ENCODE results near the gene RBM47.
"Not testable (repeated sequence)": the region's sequence is repeated elsewhere in the genome, so short reads cannot be mapped to it uniquely, and the experiment has no call there.

The RBM47 gene

DNA sequence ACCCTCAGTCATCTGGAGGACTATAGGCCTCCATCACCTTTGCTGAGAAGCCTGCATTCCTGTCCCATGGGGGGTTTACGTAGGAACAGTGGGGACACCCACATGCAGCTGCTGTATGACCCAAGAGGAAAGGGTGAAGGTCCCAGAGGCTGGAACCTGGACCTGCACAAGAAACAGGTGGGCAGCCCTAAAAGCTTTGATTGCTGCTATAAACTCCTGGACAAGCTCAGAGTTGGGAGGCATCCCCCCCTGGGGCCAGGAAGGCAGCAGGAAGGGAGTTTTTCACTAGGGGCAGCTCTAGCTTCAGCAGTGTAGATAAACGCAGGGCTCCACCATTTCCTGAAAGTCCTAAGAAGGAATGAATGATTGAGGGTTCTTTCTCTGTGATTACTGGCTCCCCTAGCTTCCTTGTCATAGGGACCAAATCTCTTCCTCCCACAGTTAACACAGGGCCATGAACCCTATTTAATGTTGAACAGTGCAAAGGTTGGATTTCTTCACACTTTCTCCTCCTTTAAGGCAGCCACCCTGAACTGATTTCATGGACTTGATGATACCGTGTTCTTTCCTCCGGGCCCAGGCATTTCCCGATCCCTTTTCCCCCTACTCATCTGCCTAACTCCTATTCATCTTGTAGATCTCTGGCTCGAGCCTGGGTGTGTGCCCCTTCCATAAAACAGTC, 210.3 kb downstream of the RBM47 start:
- intact Hi-C loops (cut with DNase I): no loop called here
- DNase-seq: no peak

GRCh38 chr4:40418430-40419230, 211.0 kb downstream of the RBM47 start:
- intact Hi-C loops (cut with DNase I): no loop called here
- DNase-seq: no peak

DNA sequence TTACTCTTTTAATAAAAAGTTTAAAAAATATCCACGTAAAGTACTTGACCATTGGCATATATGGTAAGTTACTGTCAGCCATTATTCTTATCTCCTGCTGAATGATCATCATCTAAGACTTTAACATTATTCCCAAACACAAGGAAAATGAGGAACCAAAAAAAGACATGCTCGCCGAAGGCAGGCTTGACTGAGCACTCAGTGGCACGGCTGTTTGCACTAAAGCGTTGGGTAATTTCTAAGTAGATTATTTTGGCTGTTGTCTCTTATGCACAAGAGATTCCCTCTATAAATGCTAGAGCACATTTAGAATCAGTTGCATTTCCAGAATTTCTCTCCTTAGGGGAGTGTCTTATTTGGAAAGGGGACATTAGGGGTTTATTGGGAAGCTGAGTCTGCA, 211.7 kb downstream of the RBM47 start:
- no peak for DNase-seq
- intact Hi-C loops (cut with DNase I): no loop called here

GRCh38 chr4:40414673-40415072, 215.0 kb downstream of the RBM47 start:
- intact Hi-C loops (cut with DNase I): no loop called here
- no peak for DNase-seq

DNA sequence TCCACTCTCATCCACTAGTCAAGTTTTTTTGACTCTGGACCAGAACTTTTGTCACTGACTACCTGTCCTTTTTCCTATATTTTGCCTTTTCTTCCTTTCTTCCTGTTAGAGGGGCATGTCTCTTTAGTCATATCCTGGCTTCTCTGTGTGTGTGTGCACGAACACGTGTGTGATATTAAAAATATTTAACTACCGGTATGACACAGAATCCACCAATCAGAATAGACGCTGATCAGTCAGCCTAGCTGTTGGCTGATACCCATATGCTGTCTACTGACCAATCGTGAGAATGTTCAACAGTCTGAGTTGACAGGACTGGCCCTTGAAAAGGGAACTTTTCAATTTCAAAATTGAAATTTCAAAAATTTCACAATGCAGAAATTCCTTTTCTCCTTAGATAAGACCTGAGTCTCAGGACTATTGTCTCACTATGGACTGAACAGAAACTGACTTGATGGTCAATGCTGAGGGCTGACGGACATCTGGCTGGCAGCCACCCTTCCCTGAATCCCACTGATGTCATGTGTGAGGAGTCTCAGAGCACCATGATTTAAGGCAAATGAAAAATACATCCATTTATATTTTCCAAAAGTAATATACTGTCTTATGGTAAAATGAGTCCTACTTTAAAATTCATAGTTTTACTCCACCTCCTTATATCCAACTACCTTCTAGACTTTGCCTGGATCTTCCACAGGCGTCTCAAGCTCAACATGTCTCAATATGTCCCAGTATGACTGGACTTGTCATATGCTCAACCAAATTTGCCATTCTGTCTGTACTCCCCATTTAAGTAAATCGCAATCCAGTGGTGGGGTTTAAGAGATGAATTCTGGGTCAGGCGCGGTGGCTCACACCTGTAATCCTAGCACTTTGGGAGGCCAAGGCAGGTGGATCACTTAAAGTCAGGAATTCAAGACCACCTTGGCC, 216.5 kb downstream of the RBM47 start:
- intact Hi-C loops (cut with DNase I): no loop called here
- no peak for DNase-seq

- intact Hi-C loops (cut with DNase I): no loop called here
- no peak for DNase-seq
Observed at GRCh38 chr4:40412388-40412787, 217.3 kb downstream of the RBM47 start.

GRCh38 chr4:40409835-40410234, 219.8 kb downstream of the RBM47 start:
- no peak for DNase-seq
- intact Hi-C loops (cut with DNase I): no loop called here

DNA sequence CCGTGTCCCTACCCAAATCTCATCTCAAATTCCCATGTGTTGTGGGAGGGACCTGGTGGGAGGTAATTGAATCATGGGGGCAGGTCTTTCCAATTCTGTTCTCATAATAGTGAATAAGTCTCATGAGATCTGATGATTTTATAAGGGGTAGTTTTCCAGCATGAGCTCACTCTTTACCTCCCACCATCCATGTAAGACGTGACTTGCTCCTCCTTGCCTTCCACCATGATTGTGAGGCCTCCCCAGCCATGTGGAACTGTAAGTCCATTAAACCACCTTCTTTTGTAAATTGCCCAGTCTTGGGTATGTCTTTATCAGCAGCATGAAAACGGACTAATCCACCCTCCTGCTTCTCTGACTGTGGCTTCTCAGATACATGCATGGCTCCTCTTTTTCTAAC, 222.2 kb downstream of the RBM47 start:
- DNase-seq; intact Hi-C loops (cut with DNase I): not testable (repeated sequence)

DNA sequence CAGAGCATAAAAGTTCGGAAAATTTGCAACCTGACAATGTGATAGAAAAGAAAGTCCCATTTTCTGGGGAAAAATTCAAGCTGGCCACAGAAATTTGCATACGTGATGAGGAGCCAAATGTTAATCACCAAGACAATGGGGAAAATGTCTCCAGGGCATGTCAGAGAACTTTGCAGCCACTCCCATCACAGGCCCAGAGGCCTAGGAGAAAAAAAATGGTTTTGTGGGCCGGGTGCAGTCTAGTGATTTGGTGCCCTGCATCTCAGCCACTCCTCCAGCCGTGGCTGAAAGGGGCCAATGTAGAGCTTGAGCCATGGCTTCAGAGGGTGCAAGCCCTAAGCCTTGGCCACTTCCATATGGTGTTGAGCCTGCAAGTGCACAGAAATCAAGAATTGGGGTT, 223.3 kb downstream of the RBM47 start:
- DNase-seq: no peak
- intact Hi-C loops (cut with DNase I): no loop called here

- intact Hi-C loops (cut with DNase I): no loop called here
Observed at GRCh38 chr4:40405193-40405592, 224.5 kb downstream of the RBM47 start.

GRCh38 chr4:40403081-40403480, 226.6 kb downstream of the RBM47 start:
- intact Hi-C loops (cut with DNase I): no loop called here
- DNase-seq: no peak

More at GRCh38 chr4:40405193-40405592, 224.5 kb downstream of the RBM47 start:
- no peak for DNase-seq

GRCh38 chr4:40402556-40402955, 227.1 kb downstream of the RBM47 start:
- intact Hi-C loops (cut with DNase I): no loop called here
- no peak for DNase-seq

DNA sequence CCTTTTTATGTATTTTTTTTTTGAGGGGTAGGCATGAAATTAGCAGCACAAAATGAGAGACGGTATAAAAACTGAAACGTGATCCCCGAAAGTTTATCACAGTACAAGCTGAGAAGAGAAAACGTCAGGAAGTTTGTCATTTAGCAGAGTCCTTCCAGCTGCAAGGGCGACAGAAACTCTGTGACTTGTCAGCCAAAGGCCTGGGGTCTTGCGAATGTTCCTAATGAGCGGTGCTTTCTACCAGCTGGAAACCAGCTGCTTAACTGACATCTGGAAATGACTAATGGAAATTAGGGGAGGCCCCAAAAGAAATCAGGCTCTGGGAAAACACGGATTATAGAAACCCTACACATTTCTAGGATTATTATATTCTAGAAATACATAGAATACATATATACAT, 228.0 kb downstream of the RBM47 start:
- DNase-seq: no peak
- intact Hi-C loops (cut with DNase I): no loop called here

DNA sequence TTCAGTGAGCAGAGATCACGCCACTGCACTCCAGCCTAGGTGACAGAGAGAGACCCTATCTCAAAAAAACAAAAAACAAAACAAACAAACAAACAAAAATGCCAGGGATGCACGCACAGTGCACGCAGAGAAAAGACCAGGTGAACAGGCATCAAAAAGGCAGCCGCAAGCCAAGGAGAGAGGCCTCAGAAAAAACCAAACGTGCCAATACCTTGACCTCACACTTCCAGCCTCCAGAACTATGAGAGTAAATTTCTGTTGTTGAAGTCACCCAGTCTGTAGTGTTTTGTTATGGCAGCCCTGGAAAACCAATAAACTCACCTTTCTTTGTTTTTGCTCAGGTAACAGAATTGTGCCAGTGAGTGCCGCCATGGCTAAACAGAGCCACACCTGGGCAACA, 228.6 kb downstream of the RBM47 start:
- DNase-seq: no peak
- intact Hi-C loops (cut with DNase I): no loop called here

DNA sequence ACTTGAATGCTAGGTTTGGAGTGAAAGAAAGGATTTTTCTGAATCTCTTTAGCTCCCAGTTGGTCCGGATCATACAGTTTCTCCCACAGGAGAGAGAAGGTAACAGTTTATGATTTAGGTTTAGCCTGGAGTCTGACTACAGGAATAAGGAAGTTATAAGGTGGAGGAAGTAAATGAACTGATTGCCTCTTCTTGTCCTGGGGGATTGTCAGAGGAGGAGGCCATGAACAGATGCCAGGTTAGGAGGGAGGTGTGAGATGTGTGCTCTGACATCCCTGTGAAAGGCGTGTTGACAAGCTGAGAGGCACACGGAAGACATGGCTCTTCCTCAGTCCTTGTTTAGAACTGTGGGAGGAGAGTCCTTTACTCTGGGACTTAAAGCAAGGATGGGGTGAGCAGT, 230.1 kb downstream of the RBM47 start:
- intact Hi-C loops (cut with DNase I): no loop called here
- DNase-seq: no peak

DNA sequence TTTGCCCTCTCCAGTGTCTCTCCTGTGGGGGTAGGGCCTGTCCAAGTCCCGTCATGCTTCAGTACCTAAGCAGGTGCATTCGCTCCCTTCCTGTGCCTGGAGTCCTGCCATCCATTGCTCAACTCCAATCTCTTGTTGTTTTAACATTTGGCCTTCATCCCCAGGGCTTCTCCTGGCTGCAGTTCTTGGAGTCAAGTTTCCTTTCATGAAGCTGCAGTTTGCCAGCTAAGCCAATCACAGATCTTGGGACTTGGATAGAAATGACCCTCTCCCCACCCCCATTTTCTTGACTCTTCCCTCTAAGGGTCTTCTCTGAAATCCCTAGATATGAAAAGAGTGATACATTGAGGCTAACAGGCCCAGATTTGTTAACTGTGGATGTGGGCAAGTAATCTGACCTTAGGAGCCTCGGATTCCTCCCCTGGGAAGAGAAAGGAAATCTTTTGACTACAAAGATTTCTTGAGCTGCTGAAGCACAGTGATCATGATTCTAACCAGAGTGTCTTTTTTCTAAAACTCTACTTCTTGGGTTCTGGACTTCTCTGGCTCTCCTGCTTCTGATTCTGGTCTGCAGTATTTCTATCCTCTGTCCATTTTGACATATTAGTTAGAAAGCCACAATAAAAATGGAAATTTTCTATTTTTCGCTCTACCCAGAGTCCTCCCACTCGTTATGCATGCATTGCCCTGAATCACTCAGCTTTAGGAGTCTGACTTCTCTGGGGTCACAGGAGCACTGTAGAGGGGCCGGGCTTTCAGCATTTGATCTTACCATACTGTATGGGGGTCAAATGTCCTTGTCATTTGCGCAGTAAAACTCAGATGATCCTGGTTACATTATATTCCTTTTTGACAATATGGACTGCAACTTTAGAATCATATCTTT, 233.5 kb downstream of the RBM47 start:
- intact Hi-C loops (cut with DNase I): no loop called here
- no peak for DNase-seq

- DNase-seq: no peak
- intact Hi-C loops (cut with DNase I): no loop called here
Observed at GRCh38 chr4:40395166-40395900, 234.3 kb downstream of the RBM47 start.

GRCh38 chr4:40394236-40394635, 235.4 kb downstream of the RBM47 start:
- no peak for DNase-seq
- intact Hi-C loops (cut with DNase I): no loop called here

DNA sequence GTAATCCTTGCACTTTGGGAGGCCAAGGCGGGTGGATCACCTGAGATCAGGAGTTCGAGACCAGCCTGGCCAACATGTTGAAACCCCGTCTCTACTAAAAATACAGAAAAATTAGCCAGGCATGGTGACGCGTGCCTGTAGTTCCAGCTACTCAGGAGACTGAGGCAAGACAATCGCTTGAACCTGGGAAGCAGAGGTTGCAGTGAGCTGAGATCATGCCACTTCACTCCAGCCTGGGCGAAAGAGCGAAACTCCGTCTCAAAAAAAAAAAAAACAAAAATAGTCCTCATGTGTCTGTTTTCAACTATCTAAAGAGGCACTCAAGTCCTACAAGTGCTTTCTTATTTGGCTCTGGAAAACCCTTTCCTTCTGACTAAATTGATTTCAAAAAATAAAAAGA, 237.4 kb downstream of the RBM47 start:
- intact Hi-C loops (cut with DNase I); DNase-seq: not testable (repeated sequence)

Data from posterior cingulate gyrus (tissue), 11 donors.